NCI-H526 (cell line): Measurements from ENCODE around the gene STKLD1.
A peak's percentile ranks its signal among the peaks of the same experiment; 100 is the strongest.

Experiments
- DNase-seq, 2 experiments: peaks; one replicate each; lab custom pipeline; 2025; lab: John Stamatoyannopoulos, UW

STKLD1 gene

DNA sequence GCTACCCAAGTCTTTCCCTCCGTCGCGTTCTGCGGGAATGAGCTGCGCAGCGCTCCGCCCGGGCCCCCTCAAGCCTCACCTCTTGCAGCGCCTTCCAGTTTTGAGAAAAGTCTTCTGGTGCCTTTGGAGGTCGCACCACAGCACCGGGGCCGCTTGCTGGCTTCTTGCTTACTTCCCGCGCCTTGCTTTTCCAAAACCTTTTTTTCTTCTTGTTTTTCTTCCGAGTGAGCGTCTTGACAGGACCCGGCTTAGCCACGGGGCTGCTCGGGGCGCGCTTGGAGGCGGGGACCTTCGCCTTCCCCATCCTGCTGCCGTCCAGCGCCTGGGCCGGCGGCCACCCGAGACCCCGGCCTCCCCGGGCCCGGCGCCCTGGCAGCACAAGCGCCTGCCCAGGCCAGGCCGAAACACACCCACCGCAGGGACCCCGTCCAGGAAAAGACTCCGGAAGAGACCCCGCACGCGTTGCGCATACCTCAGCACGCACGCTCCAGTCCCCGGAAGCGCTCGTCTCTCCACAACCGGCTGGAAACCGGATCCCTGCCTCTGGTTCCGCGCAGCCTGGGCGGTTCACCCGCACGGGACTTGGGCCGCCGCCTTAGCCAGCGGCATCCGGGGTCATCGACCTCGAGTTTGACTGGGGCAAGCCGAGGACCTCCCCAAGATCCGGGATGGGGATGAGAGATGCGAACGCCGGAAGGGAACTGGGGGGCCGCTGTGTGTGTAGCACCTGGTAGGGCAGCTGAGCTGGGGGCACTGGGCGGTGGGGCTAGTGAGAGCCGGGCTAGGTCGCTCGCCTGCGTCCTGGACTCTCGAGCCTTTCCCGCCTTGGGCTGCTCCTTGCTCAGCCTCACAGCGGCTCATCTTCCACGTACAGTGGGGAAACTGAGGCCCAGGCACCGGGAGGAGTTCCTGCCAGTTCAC, 41.6 kb downstream of the STKLD1 start, which contains the start of gene REXO4:
Gene REXO4 (minus strand): TSS at position 470 of the 921 bp plus-strand sequence. CDS start 166 bp downstream, at position 304.
- peak; percentile 62 to 86 for DNase-seq

- no peak for DNase-seq
Measured at GRCh38 chr9:133419005-133419404, 42.8 kb downstream of the STKLD1 start.

DNA sequence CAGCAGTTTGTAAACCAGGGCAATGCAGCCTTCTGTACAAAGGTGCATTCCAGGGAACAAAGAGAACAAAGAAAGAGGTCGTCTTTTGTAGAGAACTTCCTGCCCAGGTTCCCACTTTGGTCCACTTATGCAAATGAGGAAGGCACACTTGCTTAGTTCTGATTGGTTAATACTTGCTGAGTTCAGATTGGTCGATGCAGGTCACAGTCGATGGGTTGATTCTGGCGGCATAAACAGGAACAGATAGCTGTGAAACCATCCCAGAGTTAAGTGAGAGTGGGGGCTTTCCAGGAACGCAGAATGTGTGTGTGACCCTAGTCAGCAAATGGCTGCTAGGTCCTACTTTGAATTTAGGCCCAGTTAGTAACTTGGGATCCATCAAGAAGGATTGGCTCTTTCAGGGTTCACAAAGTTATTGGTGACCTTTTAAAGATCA, 44.2 kb downstream of the STKLD1 start:
- DNase-seq, result no peak

- DNase-seq, result no peak
Measured at GRCh38 chr9:133421615-133422542, 45.7 kb downstream of the STKLD1 start, which contains the start of gene ADAMTS13. Gene ADAMTS13, plus strand, starts transcription at chr9:133422367. Its CDS starts 77 bp downstream, at chr9:133422444.

DNA sequence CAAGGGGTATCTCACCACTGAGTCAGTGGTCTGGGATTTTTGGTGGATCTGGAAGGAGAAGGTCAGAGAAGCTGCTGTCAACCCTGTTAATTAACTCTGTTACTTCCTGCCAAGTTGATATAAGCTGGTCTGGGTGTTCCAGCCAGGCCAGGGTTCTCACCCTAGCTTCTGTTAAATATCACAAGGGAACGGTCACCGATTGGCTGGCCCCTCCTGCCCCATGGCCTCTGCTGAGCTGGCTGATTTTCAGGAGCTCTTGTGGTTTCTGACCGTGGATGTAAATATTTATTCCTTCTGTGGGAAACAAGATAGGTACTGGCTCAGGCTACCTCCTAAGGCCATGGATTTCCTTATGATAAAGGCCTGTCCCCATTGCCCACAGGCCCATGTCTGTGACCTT, 47.0 kb downstream of the STKLD1 start:
- no peak for DNase-seq

DNA sequence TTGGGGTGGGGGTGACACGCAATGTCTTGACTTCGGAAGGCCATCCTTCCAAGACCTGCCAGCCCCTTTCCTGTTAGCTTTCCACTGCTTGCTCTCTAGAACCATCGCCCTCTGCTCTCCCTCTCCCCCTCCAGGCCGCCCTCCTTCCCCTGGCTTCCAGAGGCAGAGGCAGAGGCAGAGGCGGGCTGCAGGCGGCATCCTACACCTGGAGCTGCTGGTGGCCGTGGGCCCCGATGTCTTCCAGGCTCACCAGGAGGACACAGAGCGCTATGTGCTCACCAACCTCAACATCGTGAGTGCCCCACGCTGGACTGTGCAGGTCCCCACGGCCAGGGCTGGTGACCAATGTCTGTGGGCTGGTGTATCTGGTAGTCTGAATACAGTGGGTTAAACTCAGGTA, 48.0 kb downstream of the STKLD1 start:
- no peak for DNase-seq

GRCh38 chr9:133425049-133425632, 49.0 kb downstream of the STKLD1 start:
- DNase-seq, result no peak

- DNase-seq, result no peak
Measured at GRCh38 chr9:133426011-133426410, 49.8 kb downstream of the STKLD1 start.

DNA sequence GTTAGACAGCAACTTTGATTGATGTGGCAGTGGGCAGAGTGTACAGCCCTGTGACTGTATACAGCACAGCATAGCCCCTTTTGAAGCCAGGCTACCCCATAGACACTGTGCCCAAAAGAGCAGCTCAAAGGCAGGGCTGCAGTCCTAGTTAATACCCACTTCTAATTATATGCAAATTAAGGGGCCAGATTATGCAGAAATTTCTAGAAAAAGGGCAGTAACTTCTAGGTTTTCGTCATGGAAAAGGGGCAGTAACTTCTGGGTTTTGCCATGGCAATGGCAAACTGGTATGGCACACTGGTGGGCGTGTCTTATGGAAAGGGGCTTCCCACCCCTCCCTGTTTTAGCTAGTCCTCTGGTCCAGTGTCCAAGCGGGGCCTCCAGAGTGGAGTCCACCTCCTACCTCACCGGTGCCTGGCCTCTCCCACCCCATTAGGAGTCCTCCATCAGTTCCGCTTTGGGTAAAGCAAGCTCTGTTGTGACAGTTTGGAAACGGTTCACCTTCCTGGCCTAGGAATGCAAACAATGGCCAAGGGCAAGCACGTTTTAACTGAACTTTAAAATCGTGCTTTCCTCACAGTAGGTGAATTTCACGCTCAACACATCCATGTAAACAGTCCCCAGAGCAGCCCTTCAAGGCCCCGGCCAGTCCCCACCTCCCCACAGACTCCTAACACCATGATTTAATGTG, 51.6 kb downstream of the STKLD1 start:
- no peak for DNase-seq

DNA sequence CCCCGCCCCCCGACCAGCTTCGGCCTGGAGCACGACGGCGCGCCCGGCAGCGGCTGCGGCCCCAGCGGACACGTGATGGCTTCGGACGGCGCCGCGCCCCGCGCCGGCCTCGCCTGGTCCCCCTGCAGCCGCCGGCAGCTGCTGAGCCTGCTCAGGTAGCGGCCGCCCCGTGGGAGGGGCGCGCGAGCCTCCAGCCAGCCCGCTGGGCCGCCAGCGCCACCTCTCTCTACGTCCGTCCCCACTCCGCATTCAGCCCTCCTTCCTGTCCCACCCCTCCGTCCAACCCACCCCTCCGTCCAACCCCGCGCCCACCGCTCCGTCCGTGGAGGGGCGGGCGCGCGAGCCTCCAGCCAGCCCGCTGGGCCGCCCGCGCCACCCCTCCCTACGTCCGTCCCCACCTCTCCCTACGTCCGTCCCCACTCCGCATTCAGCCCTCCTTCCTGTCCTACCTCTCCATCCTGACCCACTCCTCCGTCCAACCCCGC, 52.5 kb downstream of the STKLD1 start:
- peak in 1 of 2 experiments; percentile 53 for DNase-seq

GRCh38 chr9:133429214-133429613, 53.0 kb downstream of the STKLD1 start:
- no peak for DNase-seq

DNA sequence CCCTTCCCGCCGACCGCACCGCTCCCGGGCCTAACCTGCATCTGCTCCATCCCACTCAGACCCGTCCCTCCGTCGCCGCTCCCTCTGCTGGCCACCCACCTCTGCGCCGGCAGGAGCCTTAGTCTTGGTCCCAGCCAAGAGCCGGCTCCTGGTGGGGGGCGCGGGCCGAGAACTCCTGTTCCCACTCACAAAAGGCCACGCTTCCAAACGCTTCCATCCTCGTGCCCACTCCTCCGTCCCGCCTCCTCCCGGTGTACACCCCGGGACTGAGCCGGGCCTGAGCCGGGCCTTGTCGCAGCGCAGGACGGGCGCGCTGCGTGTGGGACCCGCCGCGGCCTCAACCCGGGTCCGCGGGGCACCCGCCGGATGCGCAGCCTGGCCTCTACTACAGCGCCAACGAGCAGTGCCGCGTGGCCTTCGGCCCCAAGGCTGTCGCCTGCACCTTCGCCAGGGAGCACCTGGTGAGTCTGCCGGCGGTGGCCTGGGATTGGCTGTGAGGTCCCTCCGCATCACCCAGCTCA, 53.5 kb downstream of the STKLD1 start:
- DNase-seq, result peak in 1 of 2 experiments; percentile 41

GRCh38 chr9:133430244-133430643, 54.1 kb downstream of the STKLD1 start:
- DNase-seq, result no peak

DNA sequence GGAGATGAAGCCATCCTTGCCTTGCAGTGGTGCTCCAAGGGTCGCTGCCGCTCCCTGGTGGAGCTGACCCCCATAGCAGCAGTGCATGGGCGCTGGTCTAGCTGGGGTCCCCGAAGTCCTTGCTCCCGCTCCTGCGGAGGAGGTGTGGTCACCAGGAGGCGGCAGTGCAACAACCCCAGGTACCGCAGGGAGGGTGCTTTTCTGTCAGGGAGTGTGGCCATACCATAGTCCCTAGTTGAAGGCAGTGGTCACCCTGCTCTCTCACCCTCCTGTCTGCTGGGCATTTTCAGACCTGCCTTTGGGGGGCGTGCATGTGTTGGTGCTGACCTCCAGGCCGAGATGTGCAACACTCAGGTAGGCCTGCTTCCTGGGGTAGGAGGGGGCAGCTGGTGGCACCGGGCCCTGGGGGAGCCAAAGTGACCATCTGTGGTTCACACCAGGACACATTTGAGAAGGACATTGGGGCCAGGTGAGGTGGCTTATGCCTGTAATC, 57.2 kb downstream of the STKLD1 start:
- DNase-seq, result no peak

GRCh38 chr9:133436681-133437080, 60.5 kb downstream of the STKLD1 start:
- DNase-seq, result no peak

GRCh38 chr9:133437753-133438531, 61.8 kb downstream of the STKLD1 start:
- DNase-seq, result no peak

DNA sequence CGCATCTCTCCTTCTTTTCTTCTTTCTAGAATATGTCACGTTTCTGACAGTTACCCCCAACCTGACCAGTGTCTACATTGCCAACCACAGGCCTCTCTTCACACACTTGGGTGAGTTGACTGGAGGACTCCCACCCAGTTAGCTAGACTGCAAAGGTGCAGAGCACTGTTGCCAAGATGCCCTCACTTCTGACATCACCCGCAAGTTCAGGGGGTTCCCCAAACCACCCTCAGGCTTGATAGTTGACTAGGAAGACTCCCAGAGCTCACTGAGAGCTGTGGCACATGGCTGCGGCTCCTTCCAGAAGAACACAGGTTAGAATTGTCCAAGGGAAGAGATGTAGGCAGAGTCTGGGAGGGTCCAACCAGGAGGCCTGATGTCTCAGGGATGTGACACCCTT, 63.2 kb downstream of the STKLD1 start:
- no peak for DNase-seq

DNA sequence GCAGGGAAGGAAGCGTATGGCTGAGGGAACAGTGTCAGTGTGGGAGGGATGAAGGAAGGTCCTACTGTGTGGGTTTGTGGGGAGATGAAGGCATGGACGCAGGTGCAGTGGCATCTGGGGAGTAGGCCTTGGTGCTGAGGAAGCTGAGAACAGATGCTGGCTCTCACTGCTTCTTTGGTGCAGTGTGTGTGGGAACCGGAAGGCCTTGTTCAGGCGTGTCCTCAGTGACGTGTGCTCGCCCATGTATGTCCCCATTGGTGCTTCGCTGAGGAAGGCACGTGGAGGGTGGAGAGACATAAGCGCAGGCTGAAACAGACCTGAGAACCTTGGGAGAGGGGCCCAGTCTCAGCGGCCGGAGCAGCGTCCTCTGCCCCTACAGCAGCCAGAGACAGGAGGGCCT, 64.7 kb downstream of the STKLD1 start:
- no peak for DNase-seq

DNA sequence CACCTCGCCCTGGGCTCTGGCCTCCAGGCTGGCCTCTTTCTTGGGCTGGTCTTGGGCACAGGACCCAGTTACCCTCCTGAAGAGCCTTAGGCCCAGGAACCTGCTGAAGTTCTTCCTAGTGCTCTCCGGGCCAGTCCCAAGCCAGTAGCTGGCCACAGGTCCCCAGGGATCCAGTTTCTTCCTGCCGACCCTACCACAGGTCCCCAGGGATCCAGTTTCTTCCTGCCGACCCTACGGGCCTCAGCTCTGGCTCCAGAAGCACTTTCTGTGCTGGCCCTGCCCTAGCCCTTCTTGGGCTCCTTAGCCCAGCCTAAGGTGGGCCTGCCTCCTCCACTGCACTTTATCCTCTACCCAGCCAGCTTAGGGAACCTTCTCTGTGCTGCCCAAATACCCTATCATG, 65.4 kb downstream of the STKLD1 start:
- no peak for DNase-seq

DNA sequence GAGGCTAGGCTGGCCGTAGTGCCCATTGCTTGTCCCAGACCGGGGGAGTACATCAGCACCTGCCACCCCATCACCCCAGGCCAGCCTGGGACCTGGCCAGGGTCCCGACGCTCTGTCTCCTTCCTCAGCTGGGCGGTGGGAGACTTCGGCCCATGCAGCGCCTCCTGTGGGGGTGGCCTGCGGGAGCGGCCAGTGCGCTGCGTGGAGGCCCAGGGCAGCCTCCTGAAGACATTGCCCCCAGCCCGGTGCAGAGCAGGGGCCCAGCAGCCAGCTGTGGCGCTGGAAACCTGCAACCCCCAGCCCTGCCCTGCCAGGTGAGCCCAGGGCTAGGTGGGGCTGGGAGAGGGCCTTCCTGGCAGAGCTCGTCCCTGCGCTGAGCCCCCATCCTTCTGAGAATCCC, 67.1 kb downstream of the STKLD1 start:
- DNase-seq, result no peak
